Bronchial epithelial cell (primary cell): ENCODE measurements around the gene CDK5. TPM values are rescaled to one million over a fixed set of nuclear protein-coding genes. Genes with fewer than 3 reads are reported as not detected.
"Not testable (repeated sequence)": the region's sequence is repeated elsewhere in the genome, so short reads cannot be mapped to it uniquely, and the experiment has no call there.

Experiments
- DNase-seq: peaks from one replicate; pipeline ENCODE4 v3.0.0-alpha.2; 2010; ENCODE audit warnings: low read depth
- FAIRE-seq: peaks from 2 replicates; lab custom pipeline; 2011; peaks lifted over from hg19 to GRCh38; lab: Jason Lieb, UNC
- H3K27me3 ChIP-seq: 2 replicates; pipeline ENCODE4 v1.5.1; 2011; ENCODE audit warnings: low read length; ENCODE audit not compliant: control insufficient read depth, insufficient read depth
- H3K36me3 ChIP-seq: 2 replicates; pipeline ENCODE4 v1.5.1; 2011; ENCODE audit warnings: low read length; ENCODE audit not compliant: control insufficient read depth, insufficient read depth
- H3K4me3 ChIP-seq: 2 replicates; pipeline ENCODE4 v1.5.1; 2011; ENCODE audit warnings: mild to moderate bottlenecking, low read depth, low read length, control low read depth
- total RNA-seq: library from RNA; depleted of rRNA; stranded (reverse); fragments of >200 nt; gene quantifications from 2 replicates; pipeline ENCODE4 v1.2.1, GENCODE V29; 2014
- TF ChIP-seq, protein P1 (sequence below): IDR thresholded peaks from 2 replicates; pipeline ENCODE4 v1.5.1; 2011; ENCODE audit warnings: mild to moderate bottlenecking, moderate library complexity, low read length, control low read depth, inconsistent platforms; ENCODE audit not compliant: insufficient read depth, severe bottlenecking

CDK5 gene
- total RNA-seq, 1 donor from 2014 or later: 12.4 TPM

- Histone ChIP-seq H3K4me3 (no peak overlapping the region), H3K27me3 (peaks cover 3% of the 10 kb centered on the region), H3K36me3 (peaks cover 7% of the 10 kb centered on the region)
- TF ChIP-seq, protein P1, sequence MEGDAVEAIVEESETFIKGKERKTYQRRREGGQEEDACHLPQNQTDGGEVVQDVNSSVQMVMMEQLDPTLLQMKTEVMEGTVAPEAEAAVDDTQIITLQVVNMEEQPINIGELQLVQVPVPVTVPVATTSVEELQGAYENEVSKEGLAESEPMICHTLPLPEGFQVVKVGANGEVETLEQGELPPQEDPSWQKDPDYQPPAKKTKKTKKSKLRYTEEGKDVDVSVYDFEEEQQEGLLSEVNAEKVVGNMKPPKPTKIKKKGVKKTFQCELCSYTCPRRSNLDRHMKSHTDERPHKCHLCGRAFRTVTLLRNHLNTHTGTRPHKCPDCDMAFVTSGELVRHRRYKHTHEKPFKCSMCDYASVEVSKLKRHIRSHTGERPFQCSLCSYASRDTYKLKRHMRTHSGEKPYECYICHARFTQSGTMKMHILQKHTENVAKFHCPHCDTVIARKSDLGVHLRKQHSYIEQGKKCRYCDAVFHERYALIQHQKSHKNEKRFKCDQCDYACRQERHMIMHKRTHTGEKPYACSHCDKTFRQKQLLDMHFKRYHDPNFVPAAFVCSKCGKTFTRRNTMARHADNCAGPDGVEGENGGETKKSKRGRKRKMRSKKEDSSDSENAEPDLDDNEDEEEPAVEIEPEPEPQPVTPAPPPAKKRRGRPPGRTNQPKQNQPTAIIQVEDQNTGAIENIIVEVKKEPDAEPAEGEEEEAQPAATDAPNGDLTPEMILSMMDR: no peak
- DNase-seq (no peak), FAIRE-seq (no peak)
These were observed 12.4 kb downstream of the CDK5 start for GRCh38 chr7:151045262-151045661.

- no peak for FAIRE-seq
- no peaks in the 10 kb centered on the region for H3K27me3 ChIP-seq
- no peak overlapping the region for H3K4me3 ChIP-seq
- TF ChIP-seq, protein P1: no peak
- H3K36me3 ChIP-seq: peaks cover 7% of the 10 kb centered on the region
- DNase-seq: no peak
These were observed 13.7 kb downstream of the CDK5 start for GRCh38 chr7:151043959-151044358.

GRCh38 chr7:151043449-151043848 is 14.2 kb downstream of the CDK5 start:
- not testable (repeated sequence) for FAIRE-seq, H3K36me3 ChIP-seq, H3K27me3 ChIP-seq, DNase-seq, H3K4me3 ChIP-seq

GRCh38 chr7:151040616-151041375 is 16.9 kb downstream of the CDK5 start:
- FAIRE-seq: no peak
- TF ChIP-seq, protein P1: no peak

GRCh38 chr7:151039850-151040548 is 17.7 kb downstream of the CDK5 start:
- TF ChIP-seq, protein P1: no peak
- H3K27me3 ChIP-seq: no peaks in the 10 kb centered on the region
- H3K36me3 ChIP-seq: peaks cover 17% of the 10 kb centered on the region
- H3K4me3 ChIP-seq: no peak overlapping the region
- DNase-seq (no peak), FAIRE-seq (no peak)

More at GRCh38 chr7:151040616-151041375, 16.9 kb downstream of the CDK5 start:
- no peak for DNase-seq
- no peak overlapping the region for H3K4me3 ChIP-seq
- no peaks in the 10 kb centered on the region for H3K27me3 ChIP-seq
- H3K36me3 ChIP-seq: peaks cover 13% of the 10 kb centered on the region

DNA sequence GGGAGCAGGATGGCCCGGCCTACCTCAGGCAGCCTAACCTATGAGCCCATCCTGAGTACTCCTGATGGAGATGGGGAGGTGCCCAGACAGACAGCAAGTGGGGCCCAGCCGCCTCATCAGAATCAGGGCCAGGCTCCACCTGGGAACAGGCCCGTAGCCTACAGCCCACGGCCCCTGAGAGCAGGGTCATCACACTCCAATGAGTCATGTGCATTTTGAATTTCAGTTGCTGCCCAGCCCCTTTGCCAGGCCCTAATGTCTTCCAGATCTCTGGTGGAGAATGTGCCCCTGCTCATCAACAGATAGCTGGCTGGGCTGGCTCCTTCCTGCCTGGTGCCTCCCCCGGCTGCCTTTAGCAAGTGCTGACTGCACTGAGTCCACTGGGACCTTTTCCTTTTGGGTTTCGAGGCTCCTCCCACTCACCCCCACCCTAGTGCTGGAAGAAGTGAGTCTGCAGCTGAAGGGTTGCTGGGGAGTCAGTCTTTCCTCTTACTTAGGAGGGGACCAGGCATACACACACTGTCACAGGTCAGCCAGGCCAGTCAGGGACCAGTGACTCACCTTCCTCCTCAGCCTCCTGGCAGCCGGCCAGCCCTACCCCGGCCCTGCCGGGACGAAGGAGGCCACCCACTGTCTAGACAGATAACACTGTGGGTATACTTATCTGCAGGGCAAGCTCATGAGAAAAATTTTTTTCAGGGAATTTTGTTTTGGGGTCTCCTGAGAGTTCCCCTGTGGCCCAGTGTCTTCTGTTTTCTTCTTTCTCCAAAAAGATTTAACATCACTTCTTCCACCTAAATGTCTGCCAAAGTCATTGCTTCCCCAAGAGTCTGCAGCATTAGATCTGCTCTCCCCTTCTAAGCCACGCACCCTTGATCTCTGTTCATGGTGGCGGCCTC is 18.5 kb downstream of the CDK5 start:
- Histone ChIP-seq H3K36me3 (peaks cover 19% of the 10 kb centered on the region), H3K27me3 (no peaks in the 10 kb centered on the region), H3K4me3 (no peak overlapping the region)
- DNase-seq: peak; percentile 87
- FAIRE-seq: no peak
- TF ChIP-seq, protein P1: no peak
